H1 (cell line): Measurements from ENCODE around the gene CALU. TPM values are rescaled to one million over a fixed set of nuclear protein-coding genes. Genes with fewer than 3 reads are reported as not detected.

ENCODE experiments used
- BCL11A ChIP-seq, 2 experiments: IDR thresholded peaks; one replicate each; pipeline ENCODE4 v1.6.1; 2011; ENCODE audit warnings: low read depth in 2 of 2, low read length in 2 of 2, mild to moderate bottlenecking in 2 of 2
- BRCA1 ChIP-seq: IDR thresholded peaks from 2 replicates; pipeline ENCODE4 v1.6.1; 2012; ENCODE audit warnings: low read depth, low read length, improper control_type of control experiment
- CBX5 ChIP-seq: fragments of 300-800, 300-1000 bp; sonication (generic); IDR thresholded peaks from 2 replicates; pipeline ENCODE4 v1.7.1; 2016; ENCODE audit warnings: antibody characterized with exemption, low read length, low read depth
- CBX8 ChIP-seq: fragments of 300-800, 300-1000 bp; sonication (generic); IDR thresholded peaks from 2 replicates; pipeline ENCODE4 v1.7.1; 2016; ENCODE audit warnings: low read depth, low read length, borderline replicate concordance
- CTBP2 ChIP-seq: IDR thresholded peaks from 2 replicates; pipeline ENCODE4 v1.7.0; 2011; ENCODE audit warnings: borderline replicate concordance, mild to moderate bottlenecking, moderate library complexity, mixed read lengths, low read length; ENCODE audit not compliant: insufficient read depth, insufficient read length
- EGR1 ChIP-seq: IDR thresholded peaks from 2 replicates; pipeline ENCODE4 v1.6.1; 2011; ENCODE audit warnings: low read depth, low read length, borderline replicate concordance
- EP300 ChIP-seq, 2 experiments: IDR thresholded peaks; 1 replicate in 1 of 2; 2 replicates in 1 of 2; pipeline ENCODE4 v1.6.1; 2011 to 2012; ENCODE audit warnings: low read depth in 2 of 2, low read length in 2 of 2, mild to moderate bottlenecking in 2 of 2, borderline replicate concordance in 1 of 2, inconsistent platforms in 1 of 2, moderate library complexity in 1 of 2
- EZH2 ChIP-seq: fragments of 200-600 bp; sonication (generic); IDR thresholded peaks from 2 replicates; pipeline ENCODE4 v1.7.1; 2012; ENCODE audit warnings: low read depth, mild to moderate bottlenecking, moderate library complexity, low read length, inconsistent platforms; ENCODE audit not compliant: severe bottlenecking
- FOSL1 ChIP-seq: IDR thresholded peaks from 2 replicates; pipeline ENCODE4 v1.6.1; 2011; ENCODE audit warnings: mild to moderate bottlenecking, low read depth, low read length, moderate library complexity; ENCODE audit not compliant: insufficient read depth
- HDAC6 ChIP-seq: IDR thresholded peaks from one replicate; pipeline ENCODE4 v1.7.1; 2012; ENCODE audit warnings: low read depth, mild to moderate bottlenecking, inconsistent platforms, low read length, moderate library complexity
- JUN ChIP-seq: IDR thresholded peaks from 2 replicates; pipeline ENCODE4 v1.6.1; 2011; ENCODE audit warnings: low read depth, mild to moderate bottlenecking, improper control_type of control experiment, low read length
- JUND ChIP-seq: IDR thresholded peaks from 2 replicates; pipeline ENCODE4 v1.6.1; 2011; ENCODE audit warnings: mild to moderate bottlenecking, improper control_type of control experiment, low read length
- KDM4A ChIP-seq: IDR thresholded peaks from one replicate; pipeline ENCODE4 v1.7.1; 2012; ENCODE audit warnings: low read depth, mild to moderate bottlenecking, moderate library complexity, low read length, inconsistent platforms; ENCODE audit not compliant: severe bottlenecking
- KDM5A ChIP-seq: fragments of 200-600 bp; IDR thresholded peaks from 2 replicates; pipeline ENCODE4 v1.7.1; 2012; ENCODE audit warnings: mild to moderate bottlenecking, low read length, inconsistent platforms, mixed read lengths
- MAFK ChIP-seq: IDR thresholded peaks from 2 replicates; pipeline ENCODE4 v1.6.1; 2012; ENCODE audit warnings: low read depth, mild to moderate bottlenecking, improper control_type of control experiment, low read length
- NANOG ChIP-seq: IDR thresholded peaks from 2 replicates; pipeline ENCODE4 v1.6.1; 2011; ENCODE audit warnings: low read length, low read depth, mild to moderate bottlenecking, inconsistent platforms; ENCODE audit not compliant: insufficient read depth, poor library complexity, severe bottlenecking
- NRF1 ChIP-seq: IDR thresholded peaks from 2 replicates; pipeline ENCODE4 v1.6.1; 2011; ENCODE audit warnings: mild to moderate bottlenecking, low read depth, low read length, improper control_type of control experiment
- RFX5 ChIP-seq: IDR thresholded peaks from 2 replicates; pipeline ENCODE4 v1.6.1; 2011; ENCODE audit warnings: low read depth, low read length, improper control_type of control experiment, borderline replicate concordance
- RNF2 ChIP-seq: fragments of 200-900, 300-1000 bp; sonication (generic); IDR thresholded peaks from 2 replicates; pipeline ENCODE4 v1.7.1; 2016; ENCODE audit warnings: borderline replicate concordance, low read depth, mild to moderate bottlenecking, antibody characterized with exemption, low read length; ENCODE audit not compliant: poor library complexity, severe bottlenecking; ENCODE audit errors: missing control alignments
- SRF ChIP-seq: IDR thresholded peaks from 2 replicates; pipeline ENCODE4 v1.6.1; 2011; ENCODE audit warnings: mild to moderate bottlenecking, low read depth, low read length, moderate library complexity
- TBP ChIP-seq: IDR thresholded peaks from 2 replicates; pipeline ENCODE4 v1.6.1; 2011; ENCODE audit warnings: low read depth, low read length, improper control_type of control experiment
- polyA plus RNA-seq, 7 experiments: library from polyadenylated mRNA; depleted of rRNA in 3 of 7; stranded (reverse) in 5 of 7; unstranded in 2 of 7; fragments of >200 nt in 5 of 7; fragments of 200-250 nt in 2 of 7; gene quantifications; 1 replicate in 5 of 7; 2 replicates in 1 of 7; 4 replicates in 1 of 7; pipeline versions ENCODE4 v1.2.1 to v1.2.3, GENCODE V29; 2011 to 2013; ENCODE audit warnings: missing spikeins in 2 of 7, mixed read lengths in 2 of 7
- total RNA-seq: library from RNA; stranded (reverse); fragmentation: NEBNext Ultra II Directional; extraction: Animal tissue kit (Norgen Biotek cat#: 25700); gene quantifications from 2 replicates; pipeline ENCODE4 v1.2.1, GENCODE V29; 2021
- TF ChIP-seq, protein P1 (sequence below): IDR thresholded peaks from 2 replicates; pipeline ENCODE4 v1.6.1; 2012; ENCODE audit warnings: inconsistent platforms
- TF ChIP-seq, protein P2 (sequence below): IDR thresholded peaks from 2 replicates; pipeline ENCODE4 v1.6.1; 2012; ENCODE audit warnings: inconsistent platforms

Gene CALU
- total and polyA plus RNA-seq, 2 of the 8 experiments (the other 6 are each of a cell fraction or from before 2014, with no cell fraction given): 67.2 to 170 TPM

DNA sequence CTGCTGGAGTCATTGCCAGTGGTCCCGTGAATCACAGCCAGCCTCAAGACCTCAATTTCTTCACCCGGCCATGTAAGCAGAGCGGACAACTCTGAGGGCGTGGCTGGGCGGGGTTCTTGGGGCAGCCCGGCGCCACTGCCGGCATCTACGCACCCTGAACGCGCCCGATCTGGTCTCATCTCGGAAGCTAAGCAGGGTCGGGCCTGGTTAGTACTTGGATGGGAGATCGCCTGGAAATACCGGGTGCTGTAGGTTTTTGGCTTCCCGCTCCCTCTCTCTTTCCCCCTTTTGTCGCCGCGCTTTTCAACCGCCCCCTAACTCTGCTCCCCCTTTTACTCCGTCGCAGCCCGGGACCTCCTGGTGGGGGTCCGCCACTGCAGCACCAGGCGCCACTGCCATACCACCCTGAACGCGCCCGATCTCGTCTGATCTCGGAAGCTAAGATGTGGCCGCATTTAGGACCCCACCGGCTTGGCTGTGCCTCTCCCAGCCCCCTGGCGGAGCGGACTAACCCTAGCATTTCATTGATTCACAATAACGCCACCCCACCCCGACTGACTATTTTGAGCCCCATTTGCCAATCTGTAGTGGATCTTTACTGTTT, 41.8 kb upstream of the CALU start (continued):
- no peak for TF ChIP-seq EP300 (IDR thresholded peaks at IDR 0.05; ENCODE audit: borderline replicate concordance in 1 of 2, low read depth in 2 of 2, low read length in 2 of 2)
- TF ChIP-seq JUN: no peak
- 0 out of 2 replicates have a peak, but pooled peaks have one; percentile 4 for TF ChIP-seq JUND
- no peak for TF ChIP-seq NRF1
- no peak for TF ChIP-seq EGR1
- no peak for TF ChIP-seq KDM5A
- TF ChIP-seq NANOG: peak; percentile 30
- TF ChIP-seq CTBP2: no peak
- no peak for TF ChIP-seq SRF
- TF ChIP-seq KDM4A: peak; percentile 83
- no peak for TF ChIP-seq RFX5
- TF ChIP-seq BRCA1: no peak
- no peak for TF ChIP-seq BCL11A (IDR thresholded peaks at IDR 0.05; ENCODE audit: low read depth in 2 of 2, low read length in 2 of 2)
- peak; percentile 96 for TF ChIP-seq TBP
- no peak for TF ChIP-seq CBX8
- no peak for TF ChIP-seq RNF2
- no peak for TF ChIP-seq MAFK
- TF ChIP-seq, protein P1, sequence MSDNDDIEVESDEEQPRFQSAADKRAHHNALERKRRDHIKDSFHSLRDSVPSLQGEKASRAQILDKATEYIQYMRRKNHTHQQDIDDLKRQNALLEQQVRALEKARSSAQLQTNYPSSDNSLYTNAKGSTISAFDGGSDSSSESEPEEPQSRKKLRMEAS: no peak
- TF ChIP-seq HDAC6: no peak
- TF ChIP-seq, protein P2, sequence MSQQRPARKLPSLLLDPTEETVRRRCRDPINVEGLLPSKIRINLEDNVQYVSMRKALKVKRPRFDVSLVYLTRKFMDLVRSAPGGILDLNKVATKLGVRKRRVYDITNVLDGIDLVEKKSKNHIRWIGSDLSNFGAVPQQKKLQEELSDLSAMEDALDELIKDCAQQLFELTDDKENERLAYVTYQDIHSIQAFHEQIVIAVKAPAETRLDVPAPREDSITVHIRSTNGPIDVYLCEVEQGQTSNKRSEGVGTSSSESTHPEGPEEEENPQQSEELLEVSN: peak; percentile 6; the same call in 1 of the 2 replicates
- no peak for TF ChIP-seq CBX5
- TF ChIP-seq FOSL1: no peak
- TF ChIP-seq EZH2: no peak
